B cell (primary cell): Measurements from ENCODE around the gene NEUROG3. TPM values are rescaled to one million over a fixed set of nuclear protein-coding genes. Genes with fewer than 3 reads are reported as not detected.

Source experiments
- ATAC-seq: fragments of 200-7000 bp; cut with Tn5 transposase; one replicate; pipeline ENCODE4 v1.10.0; 2021; ENCODE audit warnings: low read depth, mild to moderate bottlenecking, moderate number of reproducible peaks, moderate library complexity
- CTCF ChIA-PET: fragments of 350-600 bp; sonication (Branson Sonifier 250); formaldehyde crosslinking; loops from one replicate; lab custom pipeline; 2021; ENCODE audit warnings: antibody characterized with exemption, inconsistent platforms; lab: Charles Lee
- POLR2A ChIA-PET: fragments of 350-600 bp; sonication (Branson Sonifier 250); formaldehyde crosslinking; loops from one replicate; lab custom pipeline; 2021; ENCODE audit warnings: antibody characterized with exemption; lab: Charles Lee
- DNase-seq: peaks from one replicate; pipeline ENCODE4 v3.0.0; 2013
- H2AFZ ChIP-seq: 2 replicates; pipeline ENCODE4 v1.6.1; 2012; ENCODE audit warnings: mild to moderate bottlenecking, low read depth, low read length; ENCODE audit not compliant: insufficient read depth, poor library complexity, severe bottlenecking
- H3K27ac ChIP-seq, 2 donors: 1 replicate in 1 of 2; 2 replicates in 1 of 2; pipeline ENCODE4 v1.5.1; 2012 to 2013; ENCODE audit warnings: low read length in 2 of 2, mild to moderate bottlenecking in 2 of 2, moderate library complexity in 1 of 2
- H3K27me3 ChIP-seq, 4 experiments: fragments of 200-600 bp in 1 of 4; sonication (generic) in 1 of 4; replicated peaks in 1 of 4; 1 replicate in 2 of 4; 2 replicates in 2 of 4; pipeline versions ENCODE4 v1.6.1 to v1.7.0; 2013 to 2016; ENCODE audit warnings: low read length in 3 of 4, mild to moderate bottlenecking in 2 of 4, mixed read lengths in 1 of 4, moderate library complexity in 1 of 4; ENCODE audit not compliant: insufficient read depth in 4 of 4, control insufficient read depth in 3 of 4; ENCODE audit errors: control extremely low read depth in 1 of 4
- H3K36me3 ChIP-seq, 2 experiments: replicated peaks in 1 of 2; 1 replicate in 1 of 2; 2 replicates in 1 of 2; pipeline versions ENCODE4 v1.6.1 to v1.7.1; 2013; ENCODE audit warnings: low read length in 1 of 2; ENCODE audit not compliant: insufficient read depth in 2 of 2, control insufficient read depth in 1 of 2; ENCODE audit errors: control extremely low read depth in 1 of 2, extremely low read depth in 1 of 2
- H3K4me1 ChIP-seq, 2 donors: fragments of 200-600 bp in 1 of 2; sonication (generic) in 1 of 2; 1 replicate in 1 of 2; 2 replicates in 1 of 2; pipeline versions ENCODE4 v1.5.1 to v1.6.1; 2013 to 2017; ENCODE audit warnings: low read length in 2 of 2; ENCODE audit not compliant: control insufficient read depth in 2 of 2, insufficient read depth in 2 of 2
- H3K4me2 ChIP-seq: replicated peaks from 2 replicates; pipeline ENCODE3; 2012; ENCODE audit warnings: mild to moderate bottlenecking, low read depth, low read length; ENCODE audit not compliant: poor library complexity, severe bottlenecking
- H3K4me3 ChIP-seq, 5 experiments: fragments of 200-600 bp in 1 of 5; sonication (generic) in 1 of 5; 1 replicate in 3 of 5; 2 replicates in 2 of 5; pipeline versions ENCODE4 v1.5.1 to v1.7.0; 2011 to 2016; ENCODE audit warnings: low read length in 4 of 5, mild to moderate bottlenecking in 4 of 5, low read depth in 2 of 5, control low read depth in 1 of 5, moderate library complexity in 1 of 5; ENCODE audit not compliant: insufficient read depth in 1 of 5; ENCODE audit errors: control extremely low read depth in 1 of 5, extremely low read depth in 1 of 5
- H3K79me2 ChIP-seq: fragments of 200-600 bp; sonication (generic); one replicate; pipeline ENCODE4 v1.6.0; 2016; ENCODE audit warnings: low read length; ENCODE audit not compliant: control insufficient read depth, insufficient read depth
- H3K9ac ChIP-seq: fragments of 200-600 bp; sonication (generic); 2 replicates; pipeline ENCODE4 v1.6.1; 2017; ENCODE audit warnings: mild to moderate bottlenecking, low read length, moderate library complexity
- H3K9me3 ChIP-seq, 3 donors: one replicate each; pipeline versions ENCODE4 v1.6.1 to v1.7.1; 2013; ENCODE audit warnings: low read length in 2 of 3; ENCODE audit not compliant: control insufficient read depth in 2 of 3, insufficient read depth in 1 of 3; ENCODE audit errors: control extremely low read depth in 1 of 3
- H4K20me1 ChIP-seq: 2 replicates; pipeline ENCODE4 v1.6.0; 2012; ENCODE audit warnings: mild to moderate bottlenecking, low read length; ENCODE audit not compliant: insufficient read depth, control insufficient read depth, poor library complexity, severe bottlenecking
- H3K27ac Mint-ChIP-seq: one replicate; pipeline ENCODE4 v1.8.0; 2021; ENCODE audit warnings: mixed read lengths
- H3K27me3 Mint-ChIP-seq: one replicate; pipeline ENCODE4 v1.8.0; 2021; ENCODE audit warnings: mixed read lengths
- H3K4me1 Mint-ChIP-seq: one replicate; pipeline ENCODE4 v1.8.0; 2021; ENCODE audit warnings: mixed read lengths
- H3K4me3 Mint-ChIP-seq: one replicate; pipeline ENCODE4 v1.8.0; 2021; ENCODE audit warnings: mixed read lengths
- H3K9me3 Mint-ChIP-seq: one replicate; pipeline ENCODE4 v1.8.0; 2022; ENCODE audit warnings: mixed read lengths; ENCODE audit not compliant: insufficient read depth
- CTCF ChIP-seq: fragments of 200-600 bp; IDR thresholded peaks from one replicate; pipeline ENCODE4 v1.8.0; 2022; ENCODE audit warnings: antibody characterized with exemption, mild to moderate bottlenecking
- EZH2 ChIP-seq: IDR thresholded peaks from 2 replicates; pipeline ENCODE4 v1.6.1; 2012; ENCODE audit warnings: borderline replicate concordance, low read depth, mild to moderate bottlenecking, moderate library complexity, low read length; ENCODE audit not compliant: insufficient read depth, poor library complexity, severe bottlenecking
- WGBS: methylation state at CpG from one replicate; pipeline ENCODE4 v1.1.5; 2013; ENCODE audit warnings: missing lambda C conversion rate; ENCODE audit not compliant: insufficient coverage; 5-methylcytosine and 5-hydroxymethylcytosine counted together
- intact Hi-C: fragments of 100-400 bp; cut with micrococcal nuclease; formaldehyde crosslinking; loops from one replicate; pipeline ENCODE4 v1.10.0; 2022
- polyA plus RNA-seq: library from polyadenylated mRNA; depleted of rRNA; stranded (reverse); fragments of >200 nt; gene quantifications from 2 replicates; pipeline ENCODE4 v1.2.3, GENCODE V29; 2012
- total RNA-seq, 2 donors: library from RNA; stranded (reverse); fragments of 120-200 nt in 1 of 2; gene quantifications; 1 replicate in 1 of 2; 2 replicates in 1 of 2; pipeline versions ENCODE4 v1.2.3 to v1.2.4, GENCODE V29; 2013 to 2022

Gene NEUROG3
- total and polyA plus RNA-seq, 2 donors (not counting 1 experiment from before 2014, with no cell fraction given), result not detected

- peaks cover 0 to 5% of the 10 kb centered on the region in 2 donors for H3K4me1 ChIP-seq
- no peak overlapping the region for H3K4me3 ChIP-seq
- peaks cover 5 to 8% (median 7%) of the 10 kb centered on the region in 3 donors for H3K9me3 ChIP-seq
- H4K20me1 ChIP-seq, result no peaks in the 10 kb centered on the region
- no peak overlapping the region for H3K27ac ChIP-seq
- WGBS, result 91% methylated on average over 3 of the region's 4 CpGs
- intact Hi-C loops, result no loop called here
- Mint-ChIP-seq H3K4me3 (no peak overlapping the region), H3K4me1 (peaks cover 9% of the 10 kb centered on the region), H3K9me3 (peaks cover 2% of the 10 kb centered on the region), H3K27me3 (peaks cover 60% of the 10 kb centered on the region), H3K27ac (no peak overlapping the region)
- ChIA-PET POLR2A (no interaction called here), CTCF (no interaction called here)
- H3K4me2 ChIP-seq, result no peak overlapping the region
- DNase-seq, result no peak
- H3K9ac ChIP-seq, result no peak overlapping the region
- H2AFZ ChIP-seq, result no peak overlapping the region
- no peaks in the 10 kb centered on the region for H3K36me3 ChIP-seq
- TF ChIP-seq CTCF (no peak), EZH2 (no peak)
- H3K79me2 ChIP-seq, result no peaks in the 10 kb centered on the region
- peaks cover 0 to 23% (median 13%) of the 10 kb centered on the region in 4 experiments for H3K27me3 ChIP-seq
- no peak for ATAC-seq
Measured at GRCh38 chr10:69616358-69616757, 43.1 kb upstream of the NEUROG3 start.

- Histone ChIP-seq H2AFZ (no peak overlapping the region), H3K4me3 (no peak overlapping the region), H3K9me3 (peaks cover 2 to 9% (median 8%) of the 10 kb centered on the region in 3 donors), H3K4me2 (no peak overlapping the region), H4K20me1 (no peaks in the 10 kb centered on the region), H3K27me3 (peaks cover 0 to 19% (median 14%) of the 10 kb centered on the region in 4 experiments), H3K4me1 (peaks cover 0 to 5% of the 10 kb centered on the region in 2 donors), H3K9ac (no peak overlapping the region), H3K79me2 (no peaks in the 10 kb centered on the region), H3K36me3 (no peaks in the 10 kb centered on the region), H3K27ac (no peak overlapping the region)
- TF ChIP-seq CTCF (no peak), EZH2 (no peak)
- DNase-seq (no peak), ATAC-seq (peak; percentile 17)
- intact Hi-C loops, result no loop called here
- Mint-ChIP-seq H3K4me3 (no peak overlapping the region), H3K27ac (no peak overlapping the region), H3K27me3 (peaks cover 54% of the 10 kb centered on the region), H3K9me3 (peaks cover 5% of the 10 kb centered on the region), H3K4me1 (peaks cover 9% of the 10 kb centered on the region)
- CTCF ChIA-PET, result interaction anchor here (1.1 kb wide), 1 partner anchor 24 kb away, joined by 6 read pairs; no protein-coding TSS in a partner anchor
- POLR2A ChIA-PET, result no interaction called here
- WGBS, result no CpG with 5 or more reads among the region's 1 CpG
Measured at GRCh38 chr10:69614130-69614529, 40.9 kb upstream of the NEUROG3 start.
